WTC11 (cell line): Measurements from ENCODE around the gene NETO1.

ENCODE experiments used
- CREM ChIP-seq: sonication (generic); formaldehyde crosslinking; IDR thresholded peaks from 2 replicates; pipeline ENCODE4 v1.8.1; 2022; ENCODE audit warnings: mild to moderate bottlenecking, missing genetic modification reagents, moderate library complexity
- CTCF ChIP-seq: fragments of 200-600 bp; IDR thresholded peaks from 2 replicates; pipeline ENCODE4 v1.8.0; 2022; ENCODE audit warnings: antibody characterized with exemption
- MAX ChIP-seq: sonication (generic); formaldehyde crosslinking; IDR thresholded peaks from 2 replicates; pipeline ENCODE4 v1.8.0; 2022; ENCODE audit warnings: mild to moderate bottlenecking, missing genetic modification reagents
- NFYB ChIP-seq: sonication (generic); formaldehyde crosslinking; conservative IDR thresholded peaks from 2 replicates; pipeline ENCODE4 v1.8.0; 2022; ENCODE audit warnings: low read depth, missing genetic modification reagents
- SP1 ChIP-seq: sonication (generic); formaldehyde crosslinking; conservative IDR thresholded peaks from 2 replicates; pipeline ENCODE4 v1.8.1; 2022; ENCODE audit warnings: missing genetic modification reagents
- ZNF138 ChIP-seq: sonication (generic); formaldehyde crosslinking; conservative IDR thresholded peaks from 2 replicates; pipeline ENCODE4 v1.8.1; 2022; ENCODE audit warnings: mild to moderate bottlenecking, moderate library complexity, missing genetic modification reagents
- ZNF232 ChIP-seq: sonication (generic); formaldehyde crosslinking; IDR thresholded peaks from 2 replicates; pipeline ENCODE4 v1.8.0; 2022; ENCODE audit warnings: mild to moderate bottlenecking, missing genetic modification reagents

- no peak for TF ChIP-seq NFYB (CRISPR knock-in tag)
- TF ChIP-seq ZNF138 (CRISPR knock-in tag): no peak
- TF ChIP-seq CTCF: no peak
- TF ChIP-seq CREM (CRISPR knock-in tag): no peak
- TF ChIP-seq SP1 (CRISPR knock-in tag): no peak
- TF ChIP-seq MAX (CRISPR knock-in tag): no peak
- TF ChIP-seq ZNF232: no peak
Observed at GRCh38 chr18:72849671-72850070, 18.1 kb downstream of the NETO1 start.
